ENCODE results near the gene STAMBPL1. TPM values are rescaled to one million over a fixed set of nuclear protein-coding genes. Genes with fewer than 3 reads are reported as not detected.
"Not testable (repeated sequence)": the region's sequence is repeated elsewhere in the genome, so short reads cannot be mapped to it uniquely, and the experiment has no call there.

Gene STAMBPL1
- total RNA-seq, 1 experiment from 2014 or later: 9.4 TPM

DNA sequence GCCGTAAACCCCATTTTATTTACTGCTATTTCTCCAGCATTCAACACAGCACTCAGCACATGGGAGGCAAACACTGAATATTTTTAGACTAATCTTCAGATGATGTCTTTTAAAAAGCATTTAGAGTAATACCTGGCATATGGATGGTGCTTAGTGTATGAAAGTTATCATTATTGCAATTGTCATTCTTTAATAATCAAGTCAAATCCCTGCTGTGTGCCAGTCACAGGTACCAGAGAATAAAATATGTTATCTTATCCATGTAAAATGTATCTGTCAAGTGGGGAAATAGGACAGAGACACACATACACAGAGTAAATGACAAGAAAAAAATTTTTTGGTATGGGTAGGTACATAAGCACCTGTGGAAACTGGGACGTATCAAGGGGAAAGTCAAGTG is 46.9 kb upstream of the STAMBPL1 start:
- Mint-ChIP-seq H3K27ac (ENCODE audit: unreplicated experiment) (no peak overlapping the region), H3K9me3 (ENCODE audit: low read depth, unreplicated experiment) (no peaks in the 10 kb centered on the region), H3K4me3 (ENCODE audit: low read depth, unreplicated experiment) (no peak overlapping the region), H3K36me3 (ENCODE audit: insufficient read depth, unreplicated experiment) (no peaks in the 10 kb centered on the region), H3K4me1 (ENCODE audit: low read depth, unreplicated experiment) (no peaks in the 10 kb centered on the region), H3K27me3 (ENCODE audit: unreplicated experiment) (no peaks in the 10 kb centered on the region)
- CTCF ChIA-PET: no interaction called here
- intact Hi-C loops (cut with micrococcal nuclease; ENCODE audit: unreplicated experiment): loop anchor here (10.0 kb wide), 1 partner anchor 382 kb away; no protein-coding TSS in a partner anchor
- no peak for DNase-seq
- TF ChIP-seq, protein P1, sequence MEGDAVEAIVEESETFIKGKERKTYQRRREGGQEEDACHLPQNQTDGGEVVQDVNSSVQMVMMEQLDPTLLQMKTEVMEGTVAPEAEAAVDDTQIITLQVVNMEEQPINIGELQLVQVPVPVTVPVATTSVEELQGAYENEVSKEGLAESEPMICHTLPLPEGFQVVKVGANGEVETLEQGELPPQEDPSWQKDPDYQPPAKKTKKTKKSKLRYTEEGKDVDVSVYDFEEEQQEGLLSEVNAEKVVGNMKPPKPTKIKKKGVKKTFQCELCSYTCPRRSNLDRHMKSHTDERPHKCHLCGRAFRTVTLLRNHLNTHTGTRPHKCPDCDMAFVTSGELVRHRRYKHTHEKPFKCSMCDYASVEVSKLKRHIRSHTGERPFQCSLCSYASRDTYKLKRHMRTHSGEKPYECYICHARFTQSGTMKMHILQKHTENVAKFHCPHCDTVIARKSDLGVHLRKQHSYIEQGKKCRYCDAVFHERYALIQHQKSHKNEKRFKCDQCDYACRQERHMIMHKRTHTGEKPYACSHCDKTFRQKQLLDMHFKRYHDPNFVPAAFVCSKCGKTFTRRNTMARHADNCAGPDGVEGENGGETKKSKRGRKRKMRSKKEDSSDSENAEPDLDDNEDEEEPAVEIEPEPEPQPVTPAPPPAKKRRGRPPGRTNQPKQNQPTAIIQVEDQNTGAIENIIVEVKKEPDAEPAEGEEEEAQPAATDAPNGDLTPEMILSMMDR (IDR thresholded peaks at IDR 0.05; ENCODE audit: unreplicated experiment): no peak
- BruUV-seq (replicated peaks): no TSS peak

- CTCF ChIA-PET: no interaction called here
Measured at GRCh38 chr10:88833723-88834122, 46.3 kb upstream of the STAMBPL1 start.

DNA sequence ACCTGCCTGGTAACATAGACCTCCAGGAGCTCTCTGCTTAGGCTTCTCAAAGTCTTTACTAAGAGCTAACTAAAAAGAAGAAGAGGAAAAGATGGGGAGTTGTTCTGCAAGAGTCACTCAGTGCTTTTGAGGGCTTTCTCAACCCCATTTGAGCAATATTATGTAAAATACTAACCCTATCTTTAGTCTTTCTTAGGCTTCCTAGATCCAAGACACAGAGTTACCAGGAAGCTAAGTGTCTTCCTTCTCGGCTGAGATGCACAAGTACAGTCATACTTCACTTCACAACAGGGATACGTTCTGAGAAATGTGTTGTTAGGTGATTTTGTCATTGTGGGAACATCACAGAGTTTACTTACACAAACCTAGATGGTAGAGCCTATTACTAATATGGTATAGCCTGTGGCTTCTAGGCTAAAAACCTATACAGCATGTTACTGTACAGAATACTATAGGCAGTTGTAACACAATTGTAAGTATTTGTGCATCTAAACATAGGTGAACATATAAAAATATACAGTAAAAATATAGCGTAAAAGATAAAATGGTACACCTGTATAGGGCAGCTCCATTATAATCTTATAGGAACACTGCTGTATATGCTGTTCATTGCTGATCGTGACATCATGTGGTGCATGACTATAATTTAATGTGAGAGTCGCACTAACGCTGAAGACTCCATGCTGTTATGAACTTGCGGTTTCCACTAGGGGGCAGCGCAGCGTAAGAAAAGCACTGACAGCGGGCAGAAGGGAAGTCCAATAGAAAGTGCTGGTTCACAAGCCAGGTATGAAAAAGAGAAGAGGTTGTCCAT is 44.7 kb upstream of the STAMBPL1 start:
- peak; percentile 80 for DNase-seq
- TF ChIP-seq, protein P1 (IDR thresholded peaks at IDR 0.05; ENCODE audit: unreplicated experiment): peak; percentile 70
- no peaks in the 10 kb centered on the region for H3K36me3 Mint-ChIP-seq (ENCODE audit: insufficient read depth, unreplicated experiment)
- H3K27ac Mint-ChIP-seq (ENCODE audit: unreplicated experiment): no peak overlapping the region
- no TSS peak for BruUV-seq (replicated peaks)
- intact Hi-C loops (cut with micrococcal nuclease; ENCODE audit: unreplicated experiment): loop anchor here (1.0 to 10.0 kb wide), 4 partner anchors 30 to 379 kb away; partner anchors contain the start of gene STAMBPL1
- H3K4me1 Mint-ChIP-seq (ENCODE audit: low read depth, unreplicated experiment): no peaks in the 10 kb centered on the region
- CTCF ChIA-PET: interaction anchor here (0.8 to 2.0 kb wide), 9 partner anchors 9 to 99 kb away, joined by 3 to 9 read pairs (median 4); no protein-coding TSS in a partner anchor
- no peak overlapping the region for H3K4me3 Mint-ChIP-seq (ENCODE audit: low read depth, unreplicated experiment)
- H3K9me3 Mint-ChIP-seq (ENCODE audit: low read depth, unreplicated experiment): peaks cover 3% of the 10 kb centered on the region
- no peaks in the 10 kb centered on the region for H3K27me3 Mint-ChIP-seq (ENCODE audit: unreplicated experiment)

More at GRCh38 chr10:88833723-88834122, 46.3 kb upstream of the STAMBPL1 start:
- H3K9me3 Mint-ChIP-seq (ENCODE audit: low read depth, unreplicated experiment): no peaks in the 10 kb centered on the region
- no peaks in the 10 kb centered on the region for H3K36me3 Mint-ChIP-seq (ENCODE audit: insufficient read depth, unreplicated experiment)
- TF ChIP-seq, protein P1 (IDR thresholded peaks at IDR 0.05; ENCODE audit: unreplicated experiment): no peak
- DNase-seq: no peak
- intact Hi-C loops (cut with micrococcal nuclease; ENCODE audit: unreplicated experiment): loop anchor here (10.0 kb wide), 1 partner anchor 381 kb away; no protein-coding TSS in a partner anchor
- no peak overlapping the region for H3K4me3 Mint-ChIP-seq (ENCODE audit: low read depth, unreplicated experiment)
- BruUV-seq (replicated peaks): no TSS peak
- no peaks in the 10 kb centered on the region for H3K4me1 Mint-ChIP-seq (ENCODE audit: low read depth, unreplicated experiment)
- H3K27ac Mint-ChIP-seq (ENCODE audit: unreplicated experiment): no peak overlapping the region
- H3K27me3 Mint-ChIP-seq (ENCODE audit: unreplicated experiment): no peaks in the 10 kb centered on the region

GRCh38 chr10:88835910-88836221 is 44.2 kb upstream of the STAMBPL1 start:
- H3K36me3 Mint-ChIP-seq (ENCODE audit: insufficient read depth, unreplicated experiment): no peaks in the 10 kb centered on the region
- no peak for DNase-seq
- H3K9me3 Mint-ChIP-seq (ENCODE audit: low read depth, unreplicated experiment): peaks cover 3% of the 10 kb centered on the region
- no peak overlapping the region for H3K27ac Mint-ChIP-seq (ENCODE audit: unreplicated experiment)
- no peaks in the 10 kb centered on the region for H3K27me3 Mint-ChIP-seq (ENCODE audit: unreplicated experiment)
- TF ChIP-seq, protein P1 (IDR thresholded peaks at IDR 0.05; ENCODE audit: unreplicated experiment): no peak
- BruUV-seq (replicated peaks): no TSS peak
- no peak overlapping the region for H3K4me3 Mint-ChIP-seq (ENCODE audit: low read depth, unreplicated experiment)
- CTCF ChIA-PET: interaction anchor here (0.8 to 2.0 kb wide), 8 partner anchors 8 to 99 kb away, joined by 3 to 9 read pairs (median 4); no protein-coding TSS in a partner anchor
- no peaks in the 10 kb centered on the region for H3K4me1 Mint-ChIP-seq (ENCODE audit: low read depth, unreplicated experiment)
- intact Hi-C loops (cut with micrococcal nuclease; ENCODE audit: unreplicated experiment): loop anchor here (1.0 to 10.0 kb wide), 4 partner anchors 29 to 379 kb away; partner anchors contain the start of gene STAMBPL1

GRCh38 chr10:88837632-88838031 is 42.4 kb upstream of the STAMBPL1 start:
- intact Hi-C loops (cut with micrococcal nuclease; ENCODE audit: unreplicated experiment): loop anchor here (5.0 to 10.0 kb wide), 2 partner anchors 45 to 377 kb away; partner anchors contain the start of gene STAMBPL1
- not testable (repeated sequence) for H3K4me1 Mint-ChIP-seq (ENCODE audit: low read depth, unreplicated experiment); H3K9me3 Mint-ChIP-seq (ENCODE audit: low read depth, unreplicated experiment); DNase-seq; H3K4me3 Mint-ChIP-seq (ENCODE audit: low read depth, unreplicated experiment); H3K36me3 Mint-ChIP-seq (ENCODE audit: insufficient read depth, unreplicated experiment); H3K27me3 Mint-ChIP-seq (ENCODE audit: unreplicated experiment); BruUV-seq (replicated peaks); H3K27ac Mint-ChIP-seq (ENCODE audit: unreplicated experiment)
- CTCF ChIA-PET: interaction anchor here (2.0 kb wide), 1 partner anchor 95 kb away, joined by 9 read pairs; no protein-coding TSS in a partner anchor
